Astrocyte (in vitro differentiated cells and primary cell): ENCODE data around the gene GPR142. TPM values are rescaled to one million over a fixed set of nuclear protein-coding genes. Genes with fewer than 3 reads are reported as not detected.

Experiments
- DNase-seq: peaks from one replicate; pipeline ENCODE4 v3.0.0-alpha.2; 2010; ENCODE audit warnings: low read depth
- FAIRE-seq: peaks from 2 replicates; lab custom pipeline; 2011; peaks lifted over from hg19 to GRCh38; lab: Jason Lieb, UNC
- H2AFZ ChIP-seq: 2 replicates; pipeline ENCODE4 v1.6.0; 2012; ENCODE audit warnings: low read depth, low read length, inconsistent platforms
- H3K27ac ChIP-seq: 2 replicates; pipeline ENCODE4 v1.5.1; 2011; ENCODE audit warnings: low read depth, low read length, inconsistent platforms
- H3K27me3 ChIP-seq: 2 replicates; pipeline ENCODE4 v1.6.0; 2011; ENCODE audit warnings: low read length, inconsistent platforms; ENCODE audit not compliant: insufficient read depth
- H3K36me3 ChIP-seq: 2 replicates; pipeline ENCODE4 v1.5.1; 2011; ENCODE audit warnings: low read length, inconsistent platforms; ENCODE audit not compliant: insufficient read depth
- H3K4me1 ChIP-seq: 2 replicates; pipeline ENCODE4 v1.5.1; 2011; ENCODE audit warnings: low read length, inconsistent platforms; ENCODE audit not compliant: insufficient read depth
- H3K4me2 ChIP-seq: 2 replicates; pipeline ENCODE4 v1.6.0; 2012; ENCODE audit warnings: low read length, inconsistent platforms
- H3K4me3 ChIP-seq: 2 replicates; pipeline ENCODE4 v1.5.1; 2011; ENCODE audit warnings: low read depth, mild to moderate bottlenecking, low read length, inconsistent platforms; ENCODE audit not compliant: insufficient read depth
- H3K79me2 ChIP-seq: 2 replicates; pipeline ENCODE4 v1.6.0; 2012; ENCODE audit warnings: mild to moderate bottlenecking, low read length, inconsistent platforms; ENCODE audit not compliant: insufficient read depth
- H3K9ac ChIP-seq: 2 replicates; pipeline ENCODE4 v1.6.0; 2012; ENCODE audit warnings: mild to moderate bottlenecking, low read length, inconsistent platforms
- H3K9me3 ChIP-seq: 2 replicates; pipeline ENCODE4 v1.5.1; 2012; ENCODE audit warnings: low read depth, mild to moderate bottlenecking, low read length, inconsistent platforms; ENCODE audit not compliant: insufficient read depth
- H4K20me1 ChIP-seq: 2 replicates; pipeline ENCODE4 v1.6.0; 2012; ENCODE audit warnings: low read length, inconsistent platforms; ENCODE audit not compliant: insufficient read depth
- H3K27ac Mint-ChIP-seq: one replicate; pipeline ENCODE4 v1.8.0; 2021; ENCODE audit warnings: mild to moderate bottlenecking, mixed read lengths; ENCODE audit not compliant: unreplicated experiment
- H3K27me3 Mint-ChIP-seq: one replicate; pipeline ENCODE4 v1.8.0; 2021; ENCODE audit warnings: low read depth, mixed read lengths; ENCODE audit not compliant: unreplicated experiment
- H3K36me3 Mint-ChIP-seq: one replicate; pipeline ENCODE4 v1.8.0; 2021; ENCODE audit warnings: low read depth, mixed read lengths; ENCODE audit not compliant: unreplicated experiment
- H3K4me1 Mint-ChIP-seq: one replicate; pipeline ENCODE4 v1.8.0; 2021; ENCODE audit warnings: low read depth, mixed read lengths; ENCODE audit not compliant: unreplicated experiment
- H3K4me3 Mint-ChIP-seq: one replicate; pipeline ENCODE4 v1.8.0; 2021; ENCODE audit warnings: mild to moderate bottlenecking, moderate library complexity, mixed read lengths; ENCODE audit not compliant: unreplicated experiment
- H3K9me3 Mint-ChIP-seq: one replicate; pipeline ENCODE4 v1.8.0; 2021; ENCODE audit warnings: mild to moderate bottlenecking, mixed read lengths; ENCODE audit not compliant: unreplicated experiment
- EZH2 ChIP-seq: IDR thresholded peaks from 2 replicates; pipeline ENCODE4 v1.6.1; 2012; ENCODE audit warnings: mild to moderate bottlenecking, low read length, inconsistent platforms; ENCODE audit not compliant: insufficient read depth
- total RNA-seq: library from RNA; stranded (reverse); gene quantifications from 2 replicates; pipeline ENCODE4 v1.2.1, GENCODE V29; 2021
- TF ChIP-seq, protein P1 (sequence below): IDR thresholded peaks from 2 replicates; pipeline ENCODE4 v1.5.1; 2011; ENCODE audit warnings: low read depth, mild to moderate bottlenecking, inconsistent platforms, low read length, moderate library complexity; ENCODE audit not compliant: insufficient read depth

Gene GPR142
- total RNA-seq, 1 donor from 2014 or later = not detected

DNA sequence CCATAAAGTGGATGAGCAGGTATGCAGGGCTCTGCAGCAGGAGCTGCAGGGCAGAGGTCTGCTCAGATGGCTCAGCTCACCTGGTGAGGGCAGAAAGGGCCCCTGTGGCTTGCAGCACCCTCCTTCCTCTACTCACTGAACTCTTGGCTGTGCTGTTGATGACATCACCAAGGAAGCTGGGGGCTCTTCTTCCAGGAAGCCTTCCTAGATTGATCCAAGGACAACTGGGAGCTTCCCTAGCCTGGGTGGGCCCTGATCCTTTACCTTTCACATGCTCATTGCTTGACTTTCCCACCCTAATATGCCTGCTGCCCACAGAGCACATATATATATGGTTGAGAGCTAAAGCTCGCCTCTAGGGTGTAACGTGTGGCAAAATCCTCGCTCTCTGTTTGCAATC is 38.8 kb upstream of the GPR142 start:
- Mint-ChIP-seq H3K36me3 (peaks cover 2% of the 10 kb centered on the region), H3K27ac (no peak overlapping the region), H3K27me3 (peaks cover 63% of the 10 kb centered on the region), H3K4me1 (no peaks in the 10 kb centered on the region), H3K4me3 (no peak overlapping the region), H3K9me3 (no peaks in the 10 kb centered on the region)
- H3K79me2 ChIP-seq = no peaks in the 10 kb centered on the region
- FAIRE-seq = no peak
- H3K27me3 ChIP-seq = peaks cover 19% of the 10 kb centered on the region
- H3K9ac ChIP-seq = no peak overlapping the region
- H3K9me3 ChIP-seq = no peaks in the 10 kb centered on the region
- H4K20me1 ChIP-seq = no peaks in the 10 kb centered on the region
- H3K4me1 ChIP-seq = no peaks in the 10 kb centered on the region
- no peak for TF ChIP-seq EZH2
- TF ChIP-seq, protein P1, sequence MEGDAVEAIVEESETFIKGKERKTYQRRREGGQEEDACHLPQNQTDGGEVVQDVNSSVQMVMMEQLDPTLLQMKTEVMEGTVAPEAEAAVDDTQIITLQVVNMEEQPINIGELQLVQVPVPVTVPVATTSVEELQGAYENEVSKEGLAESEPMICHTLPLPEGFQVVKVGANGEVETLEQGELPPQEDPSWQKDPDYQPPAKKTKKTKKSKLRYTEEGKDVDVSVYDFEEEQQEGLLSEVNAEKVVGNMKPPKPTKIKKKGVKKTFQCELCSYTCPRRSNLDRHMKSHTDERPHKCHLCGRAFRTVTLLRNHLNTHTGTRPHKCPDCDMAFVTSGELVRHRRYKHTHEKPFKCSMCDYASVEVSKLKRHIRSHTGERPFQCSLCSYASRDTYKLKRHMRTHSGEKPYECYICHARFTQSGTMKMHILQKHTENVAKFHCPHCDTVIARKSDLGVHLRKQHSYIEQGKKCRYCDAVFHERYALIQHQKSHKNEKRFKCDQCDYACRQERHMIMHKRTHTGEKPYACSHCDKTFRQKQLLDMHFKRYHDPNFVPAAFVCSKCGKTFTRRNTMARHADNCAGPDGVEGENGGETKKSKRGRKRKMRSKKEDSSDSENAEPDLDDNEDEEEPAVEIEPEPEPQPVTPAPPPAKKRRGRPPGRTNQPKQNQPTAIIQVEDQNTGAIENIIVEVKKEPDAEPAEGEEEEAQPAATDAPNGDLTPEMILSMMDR = no peak
- no peak overlapping the region for H3K27ac ChIP-seq
- no peak overlapping the region for H3K4me2 ChIP-seq
- no peaks in the 10 kb centered on the region for H3K36me3 ChIP-seq
- H3K4me3 ChIP-seq = no peak overlapping the region
- no peak for DNase-seq
- H2AFZ ChIP-seq = no peak overlapping the region

- H3K27me3 Mint-ChIP-seq = peaks cover 59% of the 10 kb centered on the region
- H3K4me3 Mint-ChIP-seq = no peak overlapping the region
- H2AFZ ChIP-seq = no peak overlapping the region
- H3K27me3 ChIP-seq = peaks cover 19% of the 10 kb centered on the region
- no peaks in the 10 kb centered on the region for H3K4me1 ChIP-seq
- no peak for FAIRE-seq
- no peaks in the 10 kb centered on the region for H4K20me1 ChIP-seq
- H3K4me3 ChIP-seq = no peak overlapping the region
- H3K36me3 Mint-ChIP-seq = peaks cover 2% of the 10 kb centered on the region
- no peak overlapping the region for H3K9ac ChIP-seq
- H3K4me2 ChIP-seq = no peak overlapping the region
- no peaks in the 10 kb centered on the region for H3K79me2 ChIP-seq
- TF ChIP-seq, protein P1 = no peak
- no peak for TF ChIP-seq EZH2
- no peak overlapping the region for H3K27ac Mint-ChIP-seq
- H3K9me3 ChIP-seq = peaks cover 4% of the 10 kb centered on the region
- DNase-seq = no peak
- no peaks in the 10 kb centered on the region for H3K4me1 Mint-ChIP-seq
- H3K27ac ChIP-seq = no peak overlapping the region
- no peaks in the 10 kb centered on the region for H3K9me3 Mint-ChIP-seq
- no peaks in the 10 kb centered on the region for H3K36me3 ChIP-seq
Observed at GRCh38 chr17:74329378-74329777, 37.9 kb upstream of the GPR142 start.

- no peaks in the 10 kb centered on the region for H3K79me2 ChIP-seq
- TF ChIP-seq, protein P1 = no peak
- no peak for TF ChIP-seq EZH2
- H3K4me2 ChIP-seq = no peak overlapping the region
- no peaks in the 10 kb centered on the region for H3K4me1 ChIP-seq
- H3K36me3 Mint-ChIP-seq = peaks cover 2% of the 10 kb centered on the region
- H3K4me1 Mint-ChIP-seq = no peaks in the 10 kb centered on the region
- H3K9ac ChIP-seq = no peak overlapping the region
- H3K27ac ChIP-seq = no peak overlapping the region
- DNase-seq = no peak
- H2AFZ ChIP-seq = no peak overlapping the region
- no peak overlapping the region for H3K4me3 ChIP-seq
- peaks cover 14% of the 10 kb centered on the region for H3K27me3 ChIP-seq
- H3K27me3 Mint-ChIP-seq = peaks cover 51% of the 10 kb centered on the region
- H3K27ac Mint-ChIP-seq = no peak overlapping the region
- no peaks in the 10 kb centered on the region for H4K20me1 ChIP-seq
- H3K4me3 Mint-ChIP-seq = no peak overlapping the region
- no peak for FAIRE-seq
- no peaks in the 10 kb centered on the region for H3K36me3 ChIP-seq
- no peaks in the 10 kb centered on the region for H3K9me3 Mint-ChIP-seq
- H3K9me3 ChIP-seq = peaks cover 5% of the 10 kb centered on the region
Observed at GRCh38 chr17:74330446-74330845, 36.9 kb upstream of the GPR142 start.
